Smooth muscle cell (in vitro differentiated cells): ENCODE results near the gene COBL. TPM values are rescaled to one million over a fixed set of nuclear protein-coding genes. Genes with fewer than 3 reads are reported as not detected.

Experiments used
- DNase-seq: peaks from one replicate; lab custom pipeline; 2025; ENCODE audit not compliant: unreplicated experiment; lab: John Stamatoyannopoulos, UW
- H2AFZ ChIP-seq: fragments of 200-600 bp; sonication (generic); 2 replicates; pipeline ENCODE4 v1.6.0; 2016; ENCODE audit warnings: antibody characterized with exemption, low read depth, mild to moderate bottlenecking
- H3F3A ChIP-seq: fragments of 200-600 bp; sonication (generic); 2 replicates; pipeline ENCODE4 v1.6.0; 2017; ENCODE audit warnings: antibody characterized with exemption, low read depth
- H3K27ac ChIP-seq: fragments of 200-600 bp; sonication (generic); 2 replicates; pipeline ENCODE4 v1.5.1; 2016; ENCODE audit warnings: low read depth, mild to moderate bottlenecking
- H3K27me3 ChIP-seq: fragments of 200-600 bp; sonication (generic); 2 replicates; pipeline ENCODE4 v1.6.1; 2016; ENCODE audit warnings: low read depth, mild to moderate bottlenecking
- H3K36me3 ChIP-seq: fragments of 200-600 bp; sonication (generic); 2 replicates; pipeline ENCODE4 v1.5.1; 2016; ENCODE audit warnings: low read depth
- H3K4me1 ChIP-seq: fragments of 200-600 bp; sonication (generic); 2 replicates; pipeline ENCODE4 v1.5.1; 2016; ENCODE audit warnings: low read depth
- H3K4me2 ChIP-seq: fragments of 200-600 bp; sonication (generic); 2 replicates; pipeline ENCODE4 v1.6.0; 2016; ENCODE audit warnings: mild to moderate bottlenecking
- H3K4me3 ChIP-seq: fragments of 200-600 bp; sonication (generic); 2 replicates; pipeline ENCODE4 v1.5.1; 2016; ENCODE audit warnings: mild to moderate bottlenecking
- H3K79me2 ChIP-seq: fragments of 200-600 bp; sonication (generic); 2 replicates; pipeline ENCODE4 v1.6.0; 2016; ENCODE audit warnings: low read depth, mild to moderate bottlenecking
- H3K9ac ChIP-seq: fragments of 200-600 bp; sonication (generic); 2 replicates; pipeline ENCODE4 v1.6.0; 2016; ENCODE audit warnings: low read depth
- H3K9me3 ChIP-seq: fragments of 200-600 bp; sonication (generic); replicated peaks from 2 replicates; pipeline ENCODE4 v1.5.1; 2016; ENCODE audit warnings: low read depth
- H4K20me1 ChIP-seq: fragments of 200-600 bp; sonication (generic); 2 replicates; pipeline ENCODE4 v1.6.0; 2016; ENCODE audit warnings: low read depth
- CTCF ChIP-seq: fragments of 200-600 bp; sonication (generic); IDR thresholded peaks from 2 replicates; pipeline ENCODE4 v1.5.1; 2017; ENCODE audit warnings: borderline replicate concordance, mild to moderate bottlenecking, antibody characterized with exemption; ENCODE audit not compliant: insufficient read depth, poor library complexity, severe bottlenecking
- WGBS: methylation state at CpG from one replicate; pipeline ENCODE4 v1.1.7; 2016; ENCODE audit warnings: low lambda C conversion rate; 5-methylcytosine and 5-hydroxymethylcytosine counted together
- polyA plus RNA-seq: library from polyadenylated mRNA; unstranded; fragments of >200 nt; fragmentation: Nextera tagmentation; extraction: Ambion mirVana; gene quantifications from 2 replicates; pipeline ENCODE4 v1.2.1, GENCODE V29; 2016
- total RNA-seq: library from RNA; depleted of rRNA; stranded (reverse); fragments of >200 nt; gene quantifications from 2 replicates; pipeline ENCODE4 v1.2.3, GENCODE V29; 2014

COBL gene
- total and polyA plus RNA-seq, 2 experiments from 2014 or later: 0.47 to 2.8 TPM

GRCh38 chr7:51009716-51010496 lies 306.7 kb downstream of the COBL start:
- no peaks in the 10 kb centered on the region for H3K4me1 ChIP-seq
- H3K27ac ChIP-seq: no peak overlapping the region
- no peaks in the 10 kb centered on the region for H3K9me3 ChIP-seq
- peaks cover 6% of the 10 kb centered on the region for H3K27me3 ChIP-seq
- H3K79me2 ChIP-seq: no peaks in the 10 kb centered on the region
- no peak overlapping the region for H3K4me3 ChIP-seq
- TF ChIP-seq CTCF: no peak
- H4K20me1 ChIP-seq: no peaks in the 10 kb centered on the region
- WGBS: 85% methylated on average over 17 of the region's 17 CpGs
- no peak overlapping the region for H3K4me2 ChIP-seq
- H3K36me3 ChIP-seq: no peaks in the 10 kb centered on the region
- H3K9ac ChIP-seq: no peak overlapping the region
- no peak overlapping the region for H2AFZ ChIP-seq
- DNase-seq: no peak
- no peaks in the 10 kb centered on the region for H3F3A ChIP-seq

- H3K79me2 ChIP-seq: no peaks in the 10 kb centered on the region
- WGBS: 96% methylated on average over 21 of the region's 21 CpGs
- no peak for TF ChIP-seq CTCF
- H3K4me2 ChIP-seq: no peak overlapping the region
- no peaks in the 10 kb centered on the region for H3K9me3 ChIP-seq
- DNase-seq: no peak
- H2AFZ ChIP-seq: no peak overlapping the region
- peaks cover 15% of the 10 kb centered on the region for H3K27me3 ChIP-seq
- no peak overlapping the region for H3K27ac ChIP-seq
- H4K20me1 ChIP-seq: no peaks in the 10 kb centered on the region
- no peak overlapping the region for H3K9ac ChIP-seq
- H3K36me3 ChIP-seq: no peaks in the 10 kb centered on the region
- H3F3A ChIP-seq: no peaks in the 10 kb centered on the region
- no peaks in the 10 kb centered on the region for H3K4me1 ChIP-seq
- H3K4me3 ChIP-seq: no peak overlapping the region
Measured at GRCh38 chr7:51007551-51008505, 308.8 kb downstream of the COBL start.

- no peaks in the 10 kb centered on the region for H3K79me2 ChIP-seq
- no peak overlapping the region for H3K27ac ChIP-seq
- no peaks in the 10 kb centered on the region for H3K4me1 ChIP-seq
- H2AFZ ChIP-seq: no peak overlapping the region
- peaks cover 15% of the 10 kb centered on the region for H3K27me3 ChIP-seq
- no peaks in the 10 kb centered on the region for H3K9me3 ChIP-seq
- no peak overlapping the region for H3K4me3 ChIP-seq
- no peak overlapping the region for H3K9ac ChIP-seq
- no peak for DNase-seq
- no peaks in the 10 kb centered on the region for H3F3A ChIP-seq
- WGBS: 77% methylated on average over 3 of the region's 3 CpGs
- no peaks in the 10 kb centered on the region for H3K36me3 ChIP-seq
- H3K4me2 ChIP-seq: no peak overlapping the region
- TF ChIP-seq CTCF: no peak
- no peaks in the 10 kb centered on the region for H4K20me1 ChIP-seq
Measured at GRCh38 chr7:51006483-51007235, 309.9 kb downstream of the COBL start.
